PC-3 (cell line): ENCODE results near the gene CNTNAP5.

Source experiments
- EZH2phosphoT487 ChIP-seq: fragments of 300-600 bp; sonication (generic); IDR thresholded peaks from 2 replicates; pipeline ENCODE4 v1.6.1; 2018; ENCODE audit warnings: mild to moderate bottlenecking, antibody characterized with exemption, low read length, borderline replicate concordance
- TF ChIP-seq, protein P1 (sequence below): fragments of 300-600 bp; sonication (generic); conservative IDR thresholded peaks from 2 replicates; pipeline ENCODE4 v1.5.1; 2017; ENCODE audit warnings: antibody characterized with exemption, low read depth, mild to moderate bottlenecking, low read length

DNA sequence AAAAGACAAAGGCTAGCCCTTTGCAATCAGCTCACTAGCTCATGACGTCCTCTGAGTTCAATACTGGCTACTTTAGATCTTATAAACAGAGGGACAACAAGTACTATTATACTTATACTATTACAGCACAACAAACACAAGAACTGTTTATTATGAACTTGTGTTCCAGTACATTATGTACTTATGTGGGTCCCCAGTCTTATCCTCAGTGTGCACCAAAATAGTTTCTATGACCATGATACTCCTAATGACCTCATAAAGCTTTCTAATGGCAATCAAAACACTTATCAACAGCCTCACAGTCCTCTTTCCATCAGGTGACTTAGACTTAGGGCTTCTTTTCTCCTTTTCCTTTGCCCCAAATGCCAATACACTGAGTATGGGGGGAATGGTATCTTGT, 614.4 kb downstream of the CNTNAP5 start:
- TF ChIP-seq, protein P1, sequence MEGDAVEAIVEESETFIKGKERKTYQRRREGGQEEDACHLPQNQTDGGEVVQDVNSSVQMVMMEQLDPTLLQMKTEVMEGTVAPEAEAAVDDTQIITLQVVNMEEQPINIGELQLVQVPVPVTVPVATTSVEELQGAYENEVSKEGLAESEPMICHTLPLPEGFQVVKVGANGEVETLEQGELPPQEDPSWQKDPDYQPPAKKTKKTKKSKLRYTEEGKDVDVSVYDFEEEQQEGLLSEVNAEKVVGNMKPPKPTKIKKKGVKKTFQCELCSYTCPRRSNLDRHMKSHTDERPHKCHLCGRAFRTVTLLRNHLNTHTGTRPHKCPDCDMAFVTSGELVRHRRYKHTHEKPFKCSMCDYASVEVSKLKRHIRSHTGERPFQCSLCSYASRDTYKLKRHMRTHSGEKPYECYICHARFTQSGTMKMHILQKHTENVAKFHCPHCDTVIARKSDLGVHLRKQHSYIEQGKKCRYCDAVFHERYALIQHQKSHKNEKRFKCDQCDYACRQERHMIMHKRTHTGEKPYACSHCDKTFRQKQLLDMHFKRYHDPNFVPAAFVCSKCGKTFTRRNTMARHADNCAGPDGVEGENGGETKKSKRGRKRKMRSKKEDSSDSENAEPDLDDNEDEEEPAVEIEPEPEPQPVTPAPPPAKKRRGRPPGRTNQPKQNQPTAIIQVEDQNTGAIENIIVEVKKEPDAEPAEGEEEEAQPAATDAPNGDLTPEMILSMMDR = no peak
- TF ChIP-seq EZH2phosphoT487 = no peak
